GM21786 (cell line): Measurements from ENCODE around the gene EGR2.
A peak's percentile ranks its signal among the peaks of the same experiment; 100 is the strongest.
"Not testable (repeated sequence)": the region's sequence is repeated elsewhere in the genome, so short reads cannot be mapped to it uniquely, and the experiment has no call there.

Source experiments
- ATAC-seq: cut with Tn5 transposase; IDR thresholded peaks from one replicate; pipeline ENCODE4 v1.9.1; 2021; ENCODE audit not compliant: unreplicated experiment

EGR2 gene

DNA sequence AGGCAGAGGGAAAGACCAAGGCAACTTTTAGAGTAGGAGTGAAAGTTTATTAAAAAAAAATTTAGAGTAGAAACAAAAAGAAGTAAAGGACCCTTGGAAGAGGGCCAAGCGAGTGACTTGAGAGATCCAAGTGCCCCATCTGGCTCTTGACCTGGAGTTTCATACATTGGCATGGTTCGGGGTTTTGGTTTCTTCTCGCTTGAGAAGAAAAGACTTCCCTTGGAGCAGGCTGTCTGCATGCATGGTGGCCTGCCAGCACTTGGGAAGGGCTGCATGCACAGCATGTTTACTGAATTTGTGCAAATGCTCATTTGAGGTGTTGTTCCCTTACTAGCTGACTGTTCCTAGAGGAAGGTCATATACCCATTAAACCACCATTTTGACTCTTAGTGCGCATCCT is 20.4 kb downstream of the EGR2 start:
- ATAC-seq = no peak

DNA sequence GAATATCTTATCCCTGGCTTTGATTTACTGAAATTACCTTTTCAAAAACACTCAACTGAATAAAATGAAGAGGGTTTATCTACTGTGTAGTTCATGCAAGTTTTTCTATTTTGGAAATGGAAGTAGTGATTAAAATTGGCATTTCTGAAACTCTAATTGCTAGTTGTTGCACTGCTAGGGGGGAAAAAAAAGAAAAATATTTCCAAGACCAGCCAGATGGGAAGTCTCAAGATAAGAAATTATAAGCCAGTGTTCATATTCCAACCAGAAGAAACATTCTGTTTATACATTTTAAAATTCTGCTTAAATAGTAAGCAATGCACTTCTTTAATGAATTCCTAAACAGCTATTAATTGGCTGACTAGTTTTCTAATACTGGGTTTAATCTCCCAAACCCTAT is 21.1 kb downstream of the EGR2 start:
- ATAC-seq = no peak

DNA sequence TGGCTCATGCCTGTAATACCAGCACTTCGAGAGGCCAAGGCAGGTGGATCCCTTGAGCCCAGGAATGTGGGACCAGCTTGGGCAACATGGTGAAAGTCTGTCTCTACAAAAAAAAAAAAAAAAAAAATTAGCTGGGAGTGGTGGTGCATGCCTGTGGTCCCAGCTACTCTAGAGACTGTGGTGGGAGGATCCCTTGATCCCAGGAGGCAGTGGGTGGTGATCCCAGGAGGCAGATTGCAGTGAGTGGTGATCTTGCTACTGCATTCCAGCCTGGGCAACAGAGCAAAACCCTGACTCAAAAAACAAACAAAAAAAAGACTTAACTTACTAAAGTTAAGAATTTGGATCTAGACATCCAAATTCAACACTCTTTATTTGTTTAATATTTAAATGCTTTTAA is 21.9 kb downstream of the EGR2 start:
- ATAC-seq = no peak

DNA sequence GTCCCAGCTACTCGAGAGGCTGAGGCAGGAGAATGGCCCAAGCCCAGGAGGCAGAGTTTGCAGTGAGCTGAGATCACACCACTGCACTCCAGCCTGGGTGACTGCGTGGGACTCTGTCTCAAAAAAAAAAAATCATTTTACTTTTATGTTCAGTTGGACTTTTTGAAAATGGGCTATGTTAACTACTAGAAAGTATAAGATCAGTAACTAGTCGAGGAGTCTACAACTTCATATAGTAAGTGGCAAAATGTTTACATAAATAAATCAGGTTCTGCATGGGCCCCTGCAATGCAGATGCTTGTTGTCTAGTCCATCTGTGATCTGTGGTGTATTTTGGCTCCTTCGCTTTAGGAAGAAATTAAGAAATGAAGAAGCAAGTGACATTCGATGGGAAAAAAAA is 23.9 kb downstream of the EGR2 start:
- no peak for ATAC-seq

DNA sequence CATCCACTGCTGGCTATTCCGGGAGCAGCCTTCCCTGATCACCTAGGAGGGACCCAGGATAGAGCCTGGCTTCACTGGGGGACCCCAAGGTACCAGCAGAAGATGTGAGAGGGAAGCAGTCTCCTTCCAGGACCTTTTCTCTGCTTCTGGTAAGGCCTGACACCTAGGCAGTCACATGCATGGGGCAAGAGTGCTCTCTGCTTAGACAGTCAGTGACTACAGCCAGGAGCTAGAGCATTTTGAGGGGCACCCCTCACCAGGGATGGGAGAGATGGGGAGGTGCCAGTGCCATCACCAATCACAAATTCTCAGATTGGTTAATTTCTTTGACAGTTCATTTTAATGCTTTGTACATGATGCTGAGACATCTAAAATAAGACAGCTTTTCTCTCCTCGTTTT is 25.6 kb downstream of the EGR2 start:
- no peak for ATAC-seq

DNA sequence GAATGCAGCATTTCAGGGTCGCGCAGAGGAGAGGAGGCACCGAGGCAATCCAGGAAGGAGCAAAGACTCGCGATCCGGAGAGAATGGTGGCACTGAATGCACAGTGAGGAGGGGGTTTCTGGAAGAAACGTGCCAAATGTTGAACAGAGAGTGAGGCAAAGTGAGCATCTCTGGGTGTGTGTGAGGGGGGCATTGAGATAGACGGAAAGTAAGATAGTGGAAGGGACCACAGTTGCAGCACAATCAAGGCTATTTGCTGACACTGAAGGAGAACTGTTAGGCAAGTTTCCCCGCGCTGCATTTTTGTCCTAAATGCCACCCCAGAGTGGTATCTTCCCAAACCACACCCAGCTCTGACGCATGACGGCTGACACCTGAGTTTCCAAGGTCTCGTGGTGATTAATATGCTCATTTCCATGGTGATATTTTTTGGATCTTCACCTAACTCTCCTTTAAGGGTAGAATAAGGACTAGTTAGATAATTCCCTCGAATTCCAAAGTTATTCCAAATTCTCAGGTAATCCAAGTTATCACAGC is 26.1 kb downstream of the EGR2 start:
- no peak for ATAC-seq

DNA sequence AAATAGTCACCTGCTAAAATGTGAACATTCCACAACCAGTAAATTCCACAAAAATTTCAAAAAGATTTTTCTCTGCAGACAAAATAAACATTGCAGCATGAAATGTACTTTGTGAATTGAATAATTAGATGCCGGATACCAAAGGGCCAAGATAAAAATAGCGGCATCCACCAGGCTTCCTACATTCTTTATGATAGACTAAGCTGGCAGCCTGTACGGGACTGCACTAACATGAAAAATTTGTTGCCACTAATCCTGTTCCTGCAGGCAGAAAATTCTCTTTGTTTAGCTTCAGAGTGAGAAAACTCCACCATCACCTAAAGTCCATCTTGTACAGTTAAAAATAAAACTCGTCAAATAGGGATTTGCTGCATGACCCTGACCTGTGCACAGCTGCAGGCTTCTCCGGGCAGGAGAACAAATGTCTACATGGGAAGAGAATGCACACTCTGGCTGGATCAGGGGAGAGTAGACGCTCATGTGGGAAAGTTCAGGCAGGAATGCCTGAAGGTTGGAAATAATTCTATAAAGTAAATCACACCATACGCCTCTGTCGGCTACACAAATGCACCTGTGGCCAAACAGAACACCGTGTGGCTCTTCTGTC is 27.2 kb downstream of the EGR2 start:
- ATAC-seq = no peak

DNA sequence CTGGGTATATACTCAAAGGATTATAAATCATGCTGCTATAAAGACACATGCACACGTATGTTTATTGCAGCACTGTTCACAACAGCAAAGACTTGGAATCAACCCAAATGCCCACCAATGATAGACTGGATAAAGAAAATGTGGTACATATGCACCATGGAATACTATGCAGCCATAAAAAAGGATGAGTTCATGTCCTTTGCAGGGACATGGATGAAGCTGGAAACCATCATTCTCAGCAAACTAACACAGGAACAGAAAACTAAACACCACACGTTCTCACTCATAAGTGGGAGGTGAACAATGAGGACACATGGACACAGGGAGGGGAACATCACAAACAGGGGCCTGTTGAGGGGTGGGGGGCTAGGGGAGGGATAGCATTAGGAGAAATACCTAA is 27.9 kb downstream of the EGR2 start:
- not testable (repeated sequence) for ATAC-seq

DNA sequence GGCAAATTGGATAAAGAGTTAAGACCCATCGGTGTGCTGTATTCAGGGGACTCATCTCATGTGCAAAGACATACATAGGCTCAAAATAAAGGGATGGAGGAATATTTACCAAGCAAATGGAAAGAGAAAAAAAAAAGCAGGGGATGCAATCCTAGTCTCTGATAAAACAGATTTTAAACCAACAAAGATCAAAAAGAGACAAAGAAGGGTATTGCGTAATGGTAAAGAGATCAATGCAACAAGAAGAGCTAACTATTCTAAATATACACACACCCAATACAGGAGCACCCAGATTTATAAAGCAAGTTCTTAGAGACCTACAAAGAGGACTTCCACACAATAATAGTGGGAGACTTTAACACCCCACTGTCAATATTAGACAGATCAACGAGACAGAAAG is 31.6 kb downstream of the EGR2 start:
- not testable (repeated sequence) for ATAC-seq

DNA sequence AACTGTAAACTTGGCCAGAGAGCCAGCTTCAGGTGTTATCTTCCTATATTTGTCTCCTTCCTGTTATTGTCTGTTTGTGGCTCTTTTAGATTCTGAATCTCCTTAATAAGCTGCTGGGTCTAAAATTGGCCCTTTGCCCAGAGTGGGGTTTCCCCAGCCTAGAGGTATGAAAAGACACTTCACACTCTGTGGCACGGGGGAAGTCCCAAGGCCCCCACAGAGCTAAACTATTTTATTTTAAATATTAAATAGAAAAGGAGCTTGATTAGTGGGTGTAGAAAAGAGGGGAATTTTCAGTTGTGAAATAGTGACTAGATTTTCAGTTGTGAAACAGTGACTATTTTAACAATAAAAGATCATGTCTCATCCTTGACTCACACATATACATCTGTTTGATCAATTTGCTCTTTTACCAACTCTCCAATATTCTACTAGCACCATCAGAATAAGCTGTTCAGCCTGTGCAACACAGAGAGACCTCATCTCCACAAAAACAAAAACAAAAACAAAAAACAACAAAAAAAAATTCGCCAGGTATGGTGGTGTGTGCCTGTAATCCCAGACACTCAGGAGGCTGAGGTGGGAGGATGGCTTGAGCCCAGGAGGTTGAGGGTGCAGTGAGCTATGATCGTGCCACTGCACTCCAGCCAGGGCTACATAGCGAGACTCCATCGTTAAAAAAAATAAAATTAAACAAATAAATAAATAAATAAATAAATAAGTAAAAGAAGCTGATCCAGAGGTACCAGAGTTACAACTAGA is 36.5 kb downstream of the EGR2 start:
- peak; percentile 98 for ATAC-seq

DNA sequence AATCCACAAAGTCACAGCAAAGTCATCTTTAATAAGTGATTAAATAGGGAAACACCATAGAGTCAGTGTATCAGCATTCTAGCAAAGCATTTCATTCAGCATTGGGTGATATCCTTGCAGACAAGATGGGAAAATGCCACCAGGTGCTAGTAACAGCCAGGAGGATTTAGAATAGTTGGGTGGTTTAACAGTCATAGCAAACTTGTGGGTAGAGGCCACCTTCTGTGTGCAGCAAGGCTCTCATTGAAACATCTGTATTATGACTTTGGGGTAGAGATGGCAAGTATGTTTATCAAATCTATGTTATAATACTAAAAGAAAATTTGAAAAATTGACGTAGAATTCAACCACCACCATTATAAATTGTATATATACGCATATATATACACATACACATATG is 38.0 kb downstream of the EGR2 start:
- ATAC-seq = no peak

DNA sequence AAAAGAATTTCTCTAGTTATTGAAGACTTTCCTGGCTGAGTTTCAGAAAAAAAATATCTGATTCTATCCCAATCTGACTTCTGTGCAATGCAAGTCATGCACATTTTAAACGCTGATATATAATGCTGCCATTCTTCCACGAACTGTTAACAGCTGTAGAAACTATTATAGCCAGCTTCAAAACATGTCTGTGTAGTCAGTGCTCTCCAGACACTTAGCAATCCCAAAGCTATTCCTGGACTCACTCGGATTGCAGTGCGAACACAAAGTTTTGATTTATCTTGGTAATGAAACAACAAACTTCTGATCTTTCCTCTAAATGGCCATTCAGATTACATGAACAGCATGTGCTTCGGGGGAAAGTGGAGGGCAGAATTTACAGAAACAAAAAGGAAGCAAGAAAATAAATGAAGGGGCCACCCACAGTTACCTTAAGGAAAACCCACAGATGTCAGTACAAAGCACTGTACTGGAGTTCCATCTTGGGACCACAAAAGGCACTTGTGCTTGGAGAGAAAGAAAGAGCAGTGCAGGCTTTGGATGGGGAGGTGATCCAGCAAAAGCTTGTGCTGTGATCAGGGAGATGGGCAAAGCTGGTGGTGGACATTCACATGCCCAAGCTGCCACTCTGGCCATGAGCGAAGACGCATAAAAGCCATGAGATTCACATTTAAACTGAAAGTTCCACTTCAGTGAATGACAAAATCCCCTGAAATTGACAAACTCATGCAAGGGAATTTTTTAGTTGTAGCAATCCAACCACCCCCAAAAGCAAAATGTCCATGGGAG is 43.8 kb downstream of the EGR2 start:
- no peak for ATAC-seq

DNA sequence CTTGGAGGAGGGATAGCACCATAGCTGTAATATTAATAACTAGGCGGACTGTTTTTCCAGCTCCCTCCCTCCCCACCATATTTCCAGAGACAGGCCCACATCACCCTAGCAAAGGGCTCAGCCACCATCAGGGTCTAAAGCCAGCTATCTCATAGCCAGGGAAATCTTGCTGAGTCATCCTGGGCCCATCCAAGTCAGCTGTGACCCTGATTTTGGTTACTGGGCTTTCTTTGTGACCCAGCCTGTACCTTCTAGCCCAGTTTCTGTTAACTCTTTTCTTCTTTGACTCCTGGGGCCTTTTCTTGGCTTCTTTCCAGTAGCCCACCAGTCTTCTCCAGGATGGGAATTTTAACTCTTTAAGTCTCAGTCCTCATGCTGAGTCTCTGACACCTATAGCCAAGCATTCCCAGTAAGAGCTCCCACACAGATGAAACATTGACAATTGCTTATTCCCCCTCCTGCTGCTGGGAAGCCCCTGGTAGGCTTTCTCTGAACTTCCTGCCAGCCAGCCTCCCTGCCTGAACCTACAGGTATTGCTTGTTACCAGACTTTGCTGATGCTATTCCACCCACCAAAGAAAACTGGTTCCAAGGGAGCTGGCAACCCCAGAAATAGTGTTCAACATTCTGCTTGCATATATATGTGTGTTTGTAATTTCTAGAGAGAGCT is 46.5 kb downstream of the EGR2 start:
- ATAC-seq = peak; percentile 61

DNA sequence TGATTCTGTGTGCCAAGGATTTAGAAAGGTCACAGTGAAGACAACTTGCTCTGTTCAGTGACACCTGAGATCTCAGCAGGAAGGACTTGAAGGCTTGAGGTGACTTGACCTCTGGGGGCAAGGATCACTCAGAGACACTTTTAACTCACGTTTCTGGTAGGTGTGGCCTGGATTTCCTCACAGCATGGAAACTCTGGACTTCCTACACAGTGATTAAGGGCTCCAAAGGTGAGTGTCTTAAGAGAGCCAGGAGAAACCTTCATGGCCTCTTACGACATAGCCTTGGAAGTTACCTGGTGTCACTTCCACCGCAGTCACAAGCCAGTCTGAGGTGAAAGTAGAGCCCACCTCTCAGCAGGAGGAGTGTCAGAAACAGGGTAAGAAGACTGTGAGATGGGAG is 49.8 kb downstream of the EGR2 start:
- no peak for ATAC-seq

DNA sequence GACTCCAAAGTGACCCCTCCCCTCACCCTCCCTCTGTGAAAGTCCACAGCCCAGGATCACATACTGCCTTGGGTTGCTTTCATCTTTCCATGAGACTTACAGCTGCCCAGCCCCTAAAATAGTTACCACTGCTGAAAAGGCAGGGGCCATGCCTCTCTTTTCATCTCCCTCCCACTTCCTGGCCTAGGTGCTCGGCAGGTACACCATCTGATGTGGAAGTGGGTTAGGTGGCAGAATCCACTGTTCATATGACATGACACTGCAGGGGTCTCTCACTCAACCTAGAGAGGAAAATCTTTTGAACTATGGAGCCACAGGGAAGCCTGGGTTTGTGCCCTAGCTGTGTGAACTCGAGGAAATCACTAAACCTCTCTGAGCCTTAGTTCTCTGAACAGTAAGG is 50.4 kb downstream of the EGR2 start:
- no peak for ATAC-seq

DNA sequence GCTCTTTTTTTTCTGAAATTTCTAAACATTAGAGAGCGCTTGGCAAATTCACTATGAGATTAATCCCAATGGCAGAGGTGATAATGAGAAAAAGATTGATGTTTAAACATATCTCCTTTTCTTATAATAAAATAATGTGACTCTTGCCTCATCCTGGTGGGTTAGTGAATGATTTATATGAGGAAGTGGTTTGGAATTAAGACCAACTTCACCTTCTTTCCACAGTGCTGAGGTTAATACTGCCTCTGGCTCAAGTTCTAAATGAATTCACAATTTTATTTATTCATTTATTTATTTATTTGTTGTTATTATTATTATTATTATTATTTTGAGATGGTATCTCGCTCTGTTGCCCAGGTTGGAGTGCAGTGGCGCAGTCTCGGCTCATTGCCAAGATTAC is 52.2 kb downstream of the EGR2 start:
- ATAC-seq = no peak

DNA sequence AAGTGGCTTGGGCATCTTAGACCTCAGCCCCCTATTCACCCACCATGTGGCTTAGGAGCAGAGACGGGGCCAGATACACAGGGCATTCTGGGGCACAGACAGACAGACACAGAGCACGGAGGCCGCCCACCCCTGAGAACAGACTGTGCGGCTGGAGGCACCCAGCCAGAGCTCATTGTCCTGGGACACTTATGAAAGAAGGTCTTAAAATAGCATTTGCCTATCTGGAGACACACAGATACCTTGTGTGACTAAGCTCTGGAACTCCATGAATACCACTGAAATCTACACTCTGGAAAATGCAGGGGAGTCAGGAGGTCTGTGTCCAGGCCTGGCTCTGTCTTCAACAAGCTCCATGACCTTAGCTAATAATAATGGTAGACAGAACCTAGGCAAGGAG is 53.0 kb downstream of the EGR2 start:
- no peak for ATAC-seq
